ENCODE results near the gene EPS8.

GRCh38 chr12:15830538-15830937, 41.4 kb upstream of the EPS8 start:
- TF ChIP-seq RAD21 (IDR thresholded peaks at IDR 0.05; ENCODE audit: low read length), result no peak
- TF ChIP-seq CTCF (IDR thresholded peaks at IDR 0.05), result no peak
- no peak for TF ChIP-seq POLR2AphosphoS5 (IDR thresholded peaks at IDR 0.05; ENCODE audit: low read depth, low read length)
- TF ChIP-seq REST (IDR thresholded peaks at IDR 0.05; ENCODE audit: low read depth, low read length), result no peak
- TF ChIP-seq ELF1 (IDR thresholded peaks at IDR 0.05), result no peak
- TF ChIP-seq USF2 (IDR thresholded peaks at IDR 0.05; ENCODE audit: borderline replicate concordance, low read depth, low read length), result no peak
- TF ChIP-seq RFX5 (IDR thresholded peaks at IDR 0.05; ENCODE audit: low read length), result no peak

All from SK-N-SH (cell line).